Effector CD4-positive, alpha-beta T cell (primary cell): ENCODE data around the gene FOXD4L5. TPM values are rescaled to one million over a fixed set of nuclear protein-coding genes. Genes with fewer than 3 reads are reported as not detected.
"Not testable (repeated sequence)": the region's sequence is repeated elsewhere in the genome, so short reads cannot be mapped to it uniquely, and the experiment has no call there.

Experiments used
- DNase-seq: peaks from one replicate; pipeline ENCODE4 v3.0.0-alpha.2; 2020
- total RNA-seq: gene quantifications from one replicate; lab custom pipeline; 2026; lab: John Stamatoyannopoulos, UW

Gene FOXD4L5
- total RNA-seq, result not detected

GRCh38 chr9:65285109-65285508 is at the start of gene FOXD4L5:
Gene FOXD4L5 (minus strand): TSS chr9:65285209. CDS start chr9:65284377, 832 bp downstream.
- not testable (repeated sequence) for DNase-seq

- DNase-seq, result not testable (repeated sequence)
Observed at GRCh38 chr9:65283943-65284342, 1.1 kb downstream of the FOXD4L5 start.

GRCh38 chr9:65282976-65283375 is 2.0 kb downstream of the FOXD4L5 start:
- DNase-seq, result not testable (repeated sequence)
